Stimulated activated CD4-positive, alpha-beta T cell treated with anti-CD3 and anti-CD28 coated beads, TNF-alpha, amount 100 ng/mL, for 48 hours (primary cell): Measurements from ENCODE around the gene B4GAT1.

Experiments used
- DNase-seq, 3 donors: peaks; one replicate each; pipeline ENCODE4 v3.0.0-alpha.2; 2020; ENCODE audit warnings: low read depth in 3 of 3

The B4GAT1 gene

GRCh38 chr11:66336234-66337102 is 11.0 kb downstream of the B4GAT1 start, which contains the start of gene RIN1:
Gene RIN1 (minus strand): TSS chr11:66336434. CDS start chr11:66336402, 32 bp downstream.
- peak in 1 of 3 donors; percentile 43 for DNase-seq

GRCh38 chr11:66335531-66336233 is 11.7 kb downstream of the B4GAT1 start:
- DNase-seq = no peak

- no peak for DNase-seq
These were observed 12.6 kb downstream of the B4GAT1 start for GRCh38 chr11:66334605-66335442.

- DNase-seq = no peak
These were observed 13.4 kb downstream of the B4GAT1 start for GRCh38 chr11:66333896-66334604.

- DNase-seq = no peak
These were observed 14.1 kb downstream of the B4GAT1 start for GRCh38 chr11:66333220-66333877.

- no peak for DNase-seq
These were observed 14.8 kb downstream of the B4GAT1 start for GRCh38 chr11:66332371-66333219.

- no peak for DNase-seq
These were observed 15.7 kb downstream of the B4GAT1 start for GRCh38 chr11:66331542-66332370.

- DNase-seq = no peak
These were observed 16.5 kb downstream of the B4GAT1 start for GRCh38 chr11:66330931-66331330.

- DNase-seq = no peak
These were observed 18.2 kb downstream of the B4GAT1 start for GRCh38 chr11:66329165-66329673.

- peak; percentile 65 to 76 (median 72) for DNase-seq
These were observed 18.9 kb downstream of the B4GAT1 start for GRCh38 chr11:66328302-66329144.

- no peak for DNase-seq
These were observed 19.5 kb downstream of the B4GAT1 start for GRCh38 chr11:66328031-66328301.

GRCh38 chr11:66327171-66328030 is 20.0 kb downstream of the B4GAT1 start:
- no peak for DNase-seq

- no peak for DNase-seq
These were observed 20.9 kb downstream of the B4GAT1 start for GRCh38 chr11:66326261-66327111.

- DNase-seq = no peak
These were observed 22.2 kb downstream of the B4GAT1 start for GRCh38 chr11:66325263-66325671.

GRCh38 chr11:66324664-66325063 is 22.8 kb downstream of the B4GAT1 start:
- no peak for DNase-seq

- no peak for DNase-seq
These were observed 23.7 kb downstream of the B4GAT1 start for GRCh38 chr11:66323684-66324083.
